PC-3 (cell line): ENCODE measurements around the gene GATA2.

Experiments
- EZH2 ChIP-seq: fragments of 300-600 bp; sonication (generic); IDR thresholded peaks from one replicate; pipeline ENCODE4 v1.6.1; 2017; ENCODE audit warnings: antibody characterized with exemption, mild to moderate bottlenecking, low read length; ENCODE audit not compliant: unreplicated experiment
- EZH2phosphoT487 ChIP-seq: fragments of 300-600 bp; sonication (generic); IDR thresholded peaks from 2 replicates; pipeline ENCODE4 v1.6.1; 2018; ENCODE audit warnings: mild to moderate bottlenecking, antibody characterized with exemption, low read length, borderline replicate concordance
- TF ChIP-seq, protein P1 (sequence below): fragments of 300-600 bp; sonication (generic); conservative IDR thresholded peaks from 2 replicates; pipeline ENCODE4 v1.5.1; 2017; ENCODE audit warnings: antibody characterized with exemption, low read depth, mild to moderate bottlenecking, low read length

GRCh38 chr3:128459461-128459820 lies 33.6 kb downstream of the GATA2 start:
- TF ChIP-seq, protein P1, sequence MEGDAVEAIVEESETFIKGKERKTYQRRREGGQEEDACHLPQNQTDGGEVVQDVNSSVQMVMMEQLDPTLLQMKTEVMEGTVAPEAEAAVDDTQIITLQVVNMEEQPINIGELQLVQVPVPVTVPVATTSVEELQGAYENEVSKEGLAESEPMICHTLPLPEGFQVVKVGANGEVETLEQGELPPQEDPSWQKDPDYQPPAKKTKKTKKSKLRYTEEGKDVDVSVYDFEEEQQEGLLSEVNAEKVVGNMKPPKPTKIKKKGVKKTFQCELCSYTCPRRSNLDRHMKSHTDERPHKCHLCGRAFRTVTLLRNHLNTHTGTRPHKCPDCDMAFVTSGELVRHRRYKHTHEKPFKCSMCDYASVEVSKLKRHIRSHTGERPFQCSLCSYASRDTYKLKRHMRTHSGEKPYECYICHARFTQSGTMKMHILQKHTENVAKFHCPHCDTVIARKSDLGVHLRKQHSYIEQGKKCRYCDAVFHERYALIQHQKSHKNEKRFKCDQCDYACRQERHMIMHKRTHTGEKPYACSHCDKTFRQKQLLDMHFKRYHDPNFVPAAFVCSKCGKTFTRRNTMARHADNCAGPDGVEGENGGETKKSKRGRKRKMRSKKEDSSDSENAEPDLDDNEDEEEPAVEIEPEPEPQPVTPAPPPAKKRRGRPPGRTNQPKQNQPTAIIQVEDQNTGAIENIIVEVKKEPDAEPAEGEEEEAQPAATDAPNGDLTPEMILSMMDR = no peak
- TF ChIP-seq EZH2phosphoT487 (no peak), EZH2 (no peak)
